ENCODE measurements around the gene HYAL1.

Gene HYAL1

DNA sequence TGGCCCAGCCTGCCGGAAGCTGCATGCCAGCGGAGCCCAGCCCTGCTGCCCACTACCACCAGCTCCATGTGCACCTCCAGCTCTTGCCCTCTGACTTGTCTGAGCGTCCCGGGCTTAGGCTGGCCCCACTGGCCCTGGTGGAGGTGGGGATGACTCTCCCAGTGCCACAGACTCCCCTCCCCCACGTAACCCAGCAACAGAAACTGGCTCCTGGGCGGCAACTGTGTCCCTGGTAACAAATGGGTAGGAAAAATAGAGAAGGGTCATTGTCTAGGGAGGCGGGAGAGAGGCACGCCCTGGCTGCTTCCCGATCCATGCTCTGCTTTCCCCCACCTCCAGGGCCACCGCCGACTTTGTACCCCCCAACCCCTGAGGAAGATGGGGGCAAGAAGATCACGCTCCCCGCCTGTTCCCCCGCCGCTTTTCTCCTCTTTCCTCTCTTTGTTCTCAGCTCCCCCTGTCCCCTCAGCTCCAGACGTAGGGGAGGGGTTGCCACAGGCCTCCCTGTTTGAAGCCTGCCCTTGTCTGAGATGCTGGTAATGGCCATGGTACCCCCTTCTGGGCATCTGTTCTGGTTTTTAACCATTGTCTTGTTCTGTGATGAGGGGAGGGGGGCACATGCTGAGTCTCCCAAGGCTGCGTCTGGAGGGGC is 45.2 kb downstream of the HYAL1 start:
- DNase-seq: no peak

DNA sequence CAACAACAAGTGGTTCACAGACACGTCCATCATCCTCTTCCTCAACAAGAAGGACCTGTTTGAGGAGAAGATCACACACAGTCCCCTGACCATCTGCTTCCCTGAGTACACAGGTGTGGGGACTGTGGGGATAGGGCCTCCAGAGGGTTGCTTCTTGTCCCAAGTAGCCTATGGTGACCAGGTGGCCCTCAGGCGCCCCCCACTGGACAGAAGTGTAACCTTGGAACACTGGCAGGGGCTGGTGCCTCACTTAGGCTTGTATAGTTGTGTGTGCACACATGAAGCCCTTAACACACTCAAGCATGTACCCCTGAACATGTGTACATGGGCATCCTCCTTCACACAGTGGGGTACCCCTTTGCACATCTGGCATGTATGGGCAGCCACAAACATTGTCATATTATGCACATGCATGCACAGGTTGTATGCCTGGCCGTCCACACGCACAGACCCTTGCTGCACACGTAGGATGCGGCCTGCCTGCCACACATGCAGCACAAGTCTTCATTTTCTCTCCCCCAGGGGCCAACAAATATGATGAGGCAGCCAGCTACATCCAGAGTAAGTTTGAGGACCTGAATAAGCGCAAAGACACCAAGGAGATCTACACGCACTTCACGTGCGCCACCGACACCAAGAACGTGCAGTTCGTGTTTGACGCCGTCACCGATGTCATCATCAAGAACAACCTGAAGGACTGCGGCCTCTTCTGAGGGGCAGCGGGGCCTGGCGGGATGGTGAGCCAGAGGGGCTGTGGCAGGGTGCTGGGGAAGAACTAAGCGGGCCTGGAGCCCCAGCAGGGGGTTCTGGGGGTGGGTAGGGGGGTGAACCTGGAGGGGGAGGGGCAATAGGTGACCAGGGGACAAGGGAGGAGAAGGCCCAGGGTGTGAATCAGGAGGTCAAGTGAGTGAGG is 46.1 kb downstream of the HYAL1 start:
- no peak for DNase-seq

DNA sequence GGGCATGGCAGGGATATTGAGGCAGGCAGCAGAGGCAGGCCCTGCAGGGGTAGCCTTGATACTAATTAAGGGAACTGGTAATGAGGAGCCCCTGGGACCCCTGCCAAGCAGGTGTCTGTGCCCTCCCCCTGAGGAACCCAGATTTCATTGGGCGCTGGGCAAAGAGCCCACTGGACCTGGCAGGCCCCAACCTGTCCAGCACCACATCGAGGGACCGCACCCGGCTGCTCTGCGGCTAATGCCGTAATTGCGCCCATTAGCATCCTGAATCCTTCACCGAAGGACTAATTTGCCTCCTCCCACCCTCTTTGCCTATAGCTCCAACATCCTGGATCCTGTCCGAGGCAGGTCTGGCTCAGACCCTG is 48.1 kb downstream of the HYAL1 start:
- no peak for DNase-seq

- no peak for DNase-seq
Observed at GRCh38 chr3:50254577-50255250, 48.7 kb downstream of the HYAL1 start.

DNA sequence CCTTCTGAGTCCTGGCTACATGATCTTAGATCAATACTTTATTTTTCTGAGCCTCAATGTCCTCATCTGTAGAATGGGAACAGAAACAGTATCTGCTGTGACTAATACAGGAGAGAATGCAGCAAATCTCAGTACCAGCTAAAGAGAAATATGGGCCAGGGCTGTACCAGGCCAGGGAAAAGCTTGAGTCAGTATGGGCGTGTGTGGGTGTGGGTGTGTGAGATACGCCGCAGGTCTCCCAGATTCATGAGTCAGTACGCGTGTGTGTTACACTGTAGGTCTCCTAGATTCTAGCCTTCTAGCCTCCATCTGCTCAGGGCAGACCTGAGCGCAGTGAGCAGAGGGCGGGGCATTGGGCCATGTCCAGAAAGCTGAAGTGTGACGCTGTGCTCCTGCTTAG is 52.2 kb downstream of the HYAL1 start:
- no peak for DNase-seq

DNA sequence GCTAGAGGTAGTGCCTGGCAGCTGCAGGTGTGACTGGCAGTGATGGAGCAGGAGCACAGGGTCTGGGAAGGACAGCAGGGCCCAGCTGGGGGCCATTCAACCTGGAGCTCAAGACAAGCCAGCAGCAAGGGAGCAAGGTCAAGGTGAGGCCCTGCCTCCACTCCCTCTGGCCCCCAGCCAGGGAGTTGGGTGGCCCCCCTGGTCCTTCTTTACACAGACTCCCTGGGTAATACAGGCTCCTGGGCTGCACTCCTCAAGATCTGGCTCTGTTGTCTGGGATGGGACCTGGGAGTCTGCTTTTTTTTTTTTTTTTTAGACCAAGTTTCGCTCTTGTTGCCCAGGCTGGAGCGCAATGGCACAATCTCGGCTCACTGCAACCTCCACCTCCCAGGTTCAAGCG is 52.9 kb downstream of the HYAL1 start:
- no peak for DNase-seq
